GM20000 (cell line): ENCODE results near the gene C1QTNF1.
"Not testable (repeated sequence)": the region's sequence is repeated elsewhere in the genome, so short reads cannot be mapped to it uniquely, and the experiment has no call there.

Experiments used
- DNase-seq: peaks from one replicate; pipeline ENCODE4 v3.0.0; 2012; ENCODE audit warnings: low spot score
- CTCF ChIP-seq: IDR thresholded peaks from 2 replicates; pipeline ENCODE4 v1.5.1; 2012; ENCODE audit warnings: mild to moderate bottlenecking, control low read depth; ENCODE audit errors: extremely low read depth, missing control alignments

Gene C1QTNF1

DNA sequence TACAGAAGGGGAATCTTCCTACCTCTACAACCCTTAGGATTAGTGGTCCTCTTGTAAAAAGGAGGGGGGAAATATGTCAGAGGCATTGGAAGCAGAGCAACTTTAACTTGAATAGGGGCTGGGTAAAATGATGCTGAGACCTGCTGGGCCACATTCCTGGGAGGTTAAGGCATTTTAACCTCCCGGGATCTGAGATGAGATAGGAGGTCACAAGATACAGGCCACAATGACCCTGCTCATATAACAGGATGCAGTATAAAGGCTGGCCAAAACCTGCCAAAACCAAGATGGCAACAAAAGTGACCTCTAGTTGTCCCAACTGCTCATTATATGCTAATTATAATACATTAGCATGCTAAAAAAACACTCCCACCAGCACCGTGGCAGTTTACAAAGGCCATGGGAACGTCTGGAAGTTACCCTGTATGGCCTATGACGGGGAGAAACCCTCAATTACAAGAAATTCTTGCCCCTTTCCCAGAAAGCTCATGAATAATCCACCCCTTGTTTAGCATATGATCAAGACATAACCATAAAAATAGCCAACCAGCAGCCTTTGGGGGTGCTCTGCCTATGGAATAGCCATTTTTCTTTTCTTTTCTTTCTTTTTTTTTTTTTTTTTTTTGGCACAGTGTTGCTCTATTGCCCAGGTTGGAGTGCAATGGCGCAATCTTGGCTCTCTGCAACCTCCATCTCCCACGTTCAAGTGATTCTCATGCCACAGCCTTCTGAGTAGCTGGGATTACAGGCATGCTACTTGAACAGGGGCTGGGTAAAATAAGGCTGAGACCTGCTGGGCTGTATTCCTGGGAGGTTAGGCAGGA lies 6.2 kb upstream of the C1QTNF1 start:
- no peak for TF ChIP-seq CTCF

GRCh38 chr17:79018370-79018695 lies 5.6 kb upstream of the C1QTNF1 start:
- no peak for DNase-seq
- TF ChIP-seq CTCF, result no peak

More for the DNA sequence above, 6.2 kb upstream of the C1QTNF1 start:
- DNase-seq, result no peak

- no peak for DNase-seq
- TF ChIP-seq CTCF, result no peak
These were observed 4.7 kb upstream of the C1QTNF1 start for GRCh38 chr17:79019261-79019631.

DNA sequence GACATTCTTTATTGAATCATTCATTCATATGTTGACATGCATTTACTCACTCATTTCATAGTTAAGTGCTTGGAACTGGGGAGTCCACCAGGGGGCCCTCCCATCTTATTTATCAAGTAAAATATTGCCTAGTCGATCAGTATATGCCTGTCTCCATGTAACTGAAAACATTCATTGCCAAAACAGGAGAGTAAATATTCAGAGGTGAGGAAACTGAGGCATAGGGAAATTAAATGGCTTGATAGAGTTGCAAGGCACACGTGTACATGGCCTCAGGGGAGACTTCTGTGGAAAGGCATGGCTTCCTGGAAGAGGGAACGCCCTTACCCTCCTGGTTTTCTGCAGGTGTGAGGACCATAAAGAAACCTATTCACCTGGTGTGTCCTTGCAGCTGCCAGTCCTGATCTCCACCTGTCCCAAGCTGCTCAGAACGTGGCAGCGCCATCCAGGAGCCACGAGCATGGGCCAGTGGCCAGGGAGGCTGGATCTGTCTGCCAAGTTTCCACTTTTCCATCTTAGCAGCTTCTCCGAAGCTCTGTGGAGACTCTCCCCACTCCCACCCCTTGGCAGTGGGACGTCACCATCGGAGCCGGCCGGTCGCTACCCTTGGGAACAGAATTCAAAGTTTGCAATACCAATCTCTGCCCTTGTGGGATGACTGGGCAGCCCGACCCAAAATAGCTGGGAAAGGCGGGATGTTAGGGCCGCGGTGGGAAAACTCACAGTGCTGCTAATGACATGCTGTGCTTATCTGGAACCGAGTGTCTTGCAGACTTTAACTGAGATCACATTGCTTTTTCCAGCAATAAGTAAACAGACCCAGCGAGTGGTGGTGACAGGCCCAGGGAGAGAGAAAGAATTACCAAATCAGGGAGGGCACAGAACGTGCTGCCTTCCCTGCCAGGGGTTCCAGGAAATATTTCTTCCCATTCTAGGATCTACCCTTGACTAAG lies 4.1 kb upstream of the C1QTNF1 start:
- peak; percentile 28 for TF ChIP-seq CTCF
- no peak for DNase-seq

- TF ChIP-seq CTCF, result no peak
- DNase-seq, result no peak
These were observed 3.2 kb upstream of the C1QTNF1 start for GRCh38 chr17:79020631-79021301.

GRCh38 chr17:79021929-79022328 lies 2.0 kb upstream of the C1QTNF1 start:
- DNase-seq, result not testable (repeated sequence)

DNA sequence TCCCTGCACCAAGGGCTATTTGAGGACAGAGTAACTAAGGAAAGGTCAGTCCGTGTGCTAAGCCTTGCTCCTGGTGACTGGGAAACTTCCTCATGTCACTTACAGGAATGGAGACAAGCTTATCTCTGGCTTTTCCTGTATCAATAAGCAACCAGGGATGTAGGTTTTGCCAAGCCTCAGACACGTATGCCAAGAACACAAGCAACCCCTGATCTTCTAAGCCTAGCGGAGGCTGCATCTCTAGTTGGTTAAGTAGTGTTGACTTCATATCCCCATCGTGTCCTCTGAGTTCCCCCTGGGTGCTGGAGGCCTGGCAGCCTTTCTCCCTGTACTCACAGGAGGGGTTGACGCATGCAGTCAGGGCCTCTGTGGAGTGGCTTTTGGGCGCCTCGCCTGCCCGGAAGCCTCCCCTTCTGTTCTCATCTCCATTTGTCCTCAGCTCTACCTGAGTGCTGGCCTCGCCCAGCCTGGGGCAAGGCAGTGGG lies 1.4 kb upstream of the C1QTNF1 start:
- no peak for TF ChIP-seq CTCF
- no peak for DNase-seq
